ENCODE measurements around the gene FBXO34.
"Not testable (repeated sequence)": the region's sequence is repeated elsewhere in the genome, so short reads cannot be mapped to it uniquely, and the experiment has no call there.

Gene FBXO34

DNA sequence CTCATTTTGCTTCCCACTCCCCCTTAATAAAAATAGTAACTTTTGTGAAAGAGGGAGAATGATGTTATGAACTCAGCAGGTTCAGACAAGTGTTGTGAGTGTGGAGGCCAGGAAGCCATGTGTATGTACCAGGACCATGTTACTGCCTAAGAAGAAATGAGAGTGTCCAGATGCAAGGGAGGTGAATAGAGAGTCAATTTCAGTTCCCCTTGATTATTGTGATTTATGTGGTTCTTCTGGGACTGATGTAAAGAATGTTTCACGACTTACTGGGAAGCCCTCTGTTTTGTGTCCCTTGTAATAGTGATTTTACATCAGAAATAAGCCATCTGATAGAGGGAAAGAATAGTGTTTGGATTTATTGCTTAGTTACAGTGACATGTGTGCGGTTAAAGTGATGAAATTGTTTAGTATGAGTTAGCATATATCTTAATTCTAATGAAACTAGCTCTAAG is 32.5 kb downstream of the FBXO34 start:
- no peak overlapping the region for H2AFZ ChIP-seq (ENCODE audit: low read depth, low read length)
- H3K27me3 ChIP-seq (ENCODE audit: insufficient read depth, low read length): no peaks in the 10 kb centered on the region
- no peak overlapping the region for H3K4me3 ChIP-seq (ENCODE audit: low read length)
- peaks cover 1% of the 10 kb centered on the region for H3K9me3 ChIP-seq (ENCODE audit: low read length)
- peaks cover 6% of the 10 kb centered on the region for H3K4me1 ChIP-seq (ENCODE audit: insufficient read depth, low read length)
- peaks cover 3% of the 10 kb centered on the region for H3K36me3 ChIP-seq (ENCODE audit: insufficient read depth, low read length)

DNA sequence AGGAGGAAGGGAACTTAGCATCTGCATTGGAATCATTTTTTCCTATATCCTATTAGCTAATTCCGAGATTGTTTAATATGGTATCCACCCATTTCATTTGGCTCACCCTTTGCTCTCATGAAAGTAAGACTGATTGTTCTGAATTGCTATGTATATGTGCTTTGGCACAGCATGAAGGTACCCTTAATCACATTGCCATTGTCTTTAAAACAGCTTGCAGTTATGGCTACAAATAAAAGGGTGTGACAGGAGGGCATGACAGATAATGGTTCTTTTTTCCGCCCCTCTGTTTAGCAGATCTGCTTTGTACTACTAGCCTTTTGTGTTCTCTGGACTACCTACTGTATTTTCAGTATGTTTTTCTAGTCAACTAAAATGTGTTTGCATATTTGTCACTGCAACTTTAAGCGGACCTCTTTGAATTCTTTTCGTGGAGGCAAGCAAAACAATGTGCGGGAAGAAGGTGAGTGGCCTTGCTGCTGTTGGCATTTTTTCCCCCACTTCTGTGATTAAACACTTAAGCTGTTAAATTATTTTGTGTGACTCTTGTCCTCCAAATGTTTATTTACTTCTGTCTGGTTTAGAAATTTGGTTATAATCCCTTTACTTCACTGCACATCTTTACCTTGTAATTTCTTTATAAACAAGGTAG is 35.8 kb downstream of the FBXO34 start:
- H3K36me3 ChIP-seq (ENCODE audit: insufficient read depth, low read length): no peaks in the 10 kb centered on the region
- H3K4me1 ChIP-seq (ENCODE audit: insufficient read depth, low read length): peaks cover 6% of the 10 kb centered on the region
- no peak overlapping the region for H2AFZ ChIP-seq (ENCODE audit: low read depth, low read length)
- no peaks in the 10 kb centered on the region for H3K27me3 ChIP-seq (ENCODE audit: insufficient read depth, low read length)
- no peak overlapping the region for H3K4me3 ChIP-seq (ENCODE audit: low read length)
- H3K9me3 ChIP-seq (ENCODE audit: low read length): peaks cover 4% of the 10 kb centered on the region

DNA sequence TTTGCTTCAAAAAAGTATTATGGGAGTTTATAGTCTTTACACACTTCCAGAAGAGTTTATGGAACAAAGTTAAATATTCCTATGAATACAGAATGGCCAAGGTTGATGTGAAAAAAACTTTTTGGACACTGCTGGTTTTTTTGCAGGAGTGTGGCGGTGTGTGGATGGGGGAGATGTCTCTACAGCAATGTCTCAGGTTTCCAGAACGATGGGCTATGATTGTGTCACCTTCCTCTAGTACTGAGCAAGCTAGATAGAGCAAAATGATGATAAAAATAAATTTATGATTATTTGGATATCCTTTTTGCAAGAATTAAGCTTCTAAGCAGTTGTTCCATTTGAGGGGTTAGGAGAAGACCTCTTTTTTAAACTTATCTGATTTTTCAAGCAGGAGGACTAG is 37.9 kb downstream of the FBXO34 start:
- no peak overlapping the region for H3K4me3 ChIP-seq (ENCODE audit: low read length)
- peaks cover 16% of the 10 kb centered on the region for H3K9me3 ChIP-seq (ENCODE audit: low read length)
- no peaks in the 10 kb centered on the region for H3K4me1 ChIP-seq (ENCODE audit: insufficient read depth, low read length)
- no peaks in the 10 kb centered on the region for H3K36me3 ChIP-seq (ENCODE audit: insufficient read depth, low read length)
- H3K27me3 ChIP-seq (ENCODE audit: insufficient read depth, low read length): no peaks in the 10 kb centered on the region
- H2AFZ ChIP-seq (ENCODE audit: low read depth, low read length): no peak overlapping the region

DNA sequence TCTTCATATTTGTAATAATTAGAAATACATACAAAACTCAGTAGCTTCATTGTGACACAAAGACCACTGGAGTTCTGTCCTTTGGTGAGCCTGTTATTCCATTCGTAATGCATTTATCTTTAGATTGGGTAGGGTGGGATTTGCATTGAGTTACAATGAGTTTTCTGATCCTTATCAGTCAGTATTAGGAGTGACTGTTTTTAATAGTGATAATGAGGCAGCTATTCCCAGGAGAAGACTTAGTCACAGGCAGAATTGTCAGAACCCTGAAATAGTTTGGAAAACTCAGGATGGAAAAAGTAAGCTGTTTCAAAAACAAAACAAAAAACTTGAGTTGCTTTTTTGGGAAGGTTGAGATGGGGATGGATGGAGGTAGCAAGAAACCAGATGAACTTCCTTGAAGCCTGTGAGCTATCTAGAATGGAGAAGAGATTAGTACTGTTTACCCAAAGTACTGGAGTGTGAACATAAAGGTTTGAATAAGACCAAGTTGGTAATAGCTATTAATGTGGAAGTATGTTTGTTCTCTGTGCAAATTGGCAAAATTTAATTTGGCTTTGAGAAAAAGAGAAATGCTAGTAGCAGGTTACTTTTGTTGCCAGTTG is 38.6 kb downstream of the FBXO34 start:
- Histone ChIP-seq H3K36me3 (ENCODE audit: insufficient read depth, low read length) (no peaks in the 10 kb centered on the region), H3K9me3 (ENCODE audit: low read length) (peaks cover 17% of the 10 kb centered on the region), H3K27me3 (ENCODE audit: insufficient read depth, low read length) (no peaks in the 10 kb centered on the region), H3K4me1 (ENCODE audit: insufficient read depth, low read length) (no peaks in the 10 kb centered on the region), H3K4me3 (ENCODE audit: low read length) (no peak overlapping the region), H2AFZ (ENCODE audit: low read depth, low read length) (no peak overlapping the region)

DNA sequence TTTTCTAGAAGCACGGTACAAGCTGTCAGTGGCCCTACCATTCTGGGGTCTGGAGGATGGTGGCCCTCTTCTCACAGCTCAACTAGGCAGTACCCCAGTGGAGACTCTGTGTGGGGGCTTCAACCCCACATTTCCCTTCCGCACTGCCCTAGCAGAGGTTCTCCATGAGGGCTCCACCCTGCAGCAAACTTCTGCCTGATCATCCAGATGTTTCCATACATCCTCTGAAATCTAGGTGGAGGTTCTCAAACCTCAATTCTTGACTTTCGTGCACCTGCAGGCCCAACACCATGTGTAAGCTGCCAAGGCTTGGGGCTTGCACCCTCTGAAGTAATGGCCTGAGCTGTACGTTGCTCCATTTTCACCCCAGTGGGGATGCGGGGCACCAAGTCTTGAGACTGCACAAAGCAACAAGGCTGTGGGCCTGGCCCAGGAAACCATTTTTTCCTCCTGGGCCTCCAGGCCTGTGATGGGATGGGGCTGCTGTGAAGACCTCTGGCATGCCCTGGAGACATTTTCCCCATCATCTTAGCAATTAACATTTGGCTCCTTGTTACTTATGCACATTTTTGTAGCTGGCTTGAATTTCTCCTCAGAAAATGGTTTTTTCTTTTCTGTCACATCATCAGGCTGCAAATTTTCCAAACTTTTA is 41.3 kb downstream of the FBXO34 start:
- not testable (repeated sequence) for H2AFZ ChIP-seq (ENCODE audit: low read depth, low read length); H3K4me1 ChIP-seq (ENCODE audit: insufficient read depth, low read length); H3K27me3 ChIP-seq (ENCODE audit: insufficient read depth, low read length); H3K4me3 ChIP-seq (ENCODE audit: low read length); H3K36me3 ChIP-seq (ENCODE audit: insufficient read depth, low read length)
- peaks cover 17% of the 10 kb centered on the region for H3K9me3 ChIP-seq (ENCODE audit: low read length)

DNA sequence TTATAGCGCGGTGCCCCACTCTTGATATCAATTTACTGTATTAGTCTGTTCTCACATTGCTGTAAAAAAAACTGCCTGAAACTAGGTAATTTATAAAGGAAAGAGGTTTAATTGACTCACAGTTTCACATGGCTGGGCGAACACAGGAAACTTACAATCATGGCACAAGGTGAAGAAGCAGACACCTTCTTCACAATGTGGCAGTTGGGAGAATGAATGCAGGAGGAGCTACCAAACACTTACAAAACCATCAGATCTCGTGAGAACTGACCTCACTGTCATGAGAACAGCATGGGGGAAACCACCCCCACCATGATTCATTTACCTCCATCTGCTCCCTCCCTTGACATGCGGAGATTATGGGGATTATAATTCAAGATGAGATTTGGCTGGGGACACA is 42.3 kb downstream of the FBXO34 start:
- no peak overlapping the region for H3K4me3 ChIP-seq (ENCODE audit: low read length)
- H3K4me1 ChIP-seq (ENCODE audit: insufficient read depth, low read length): no peaks in the 10 kb centered on the region
- H3K36me3 ChIP-seq (ENCODE audit: insufficient read depth, low read length): peaks cover 6% of the 10 kb centered on the region
- peaks cover 17% of the 10 kb centered on the region for H3K9me3 ChIP-seq (ENCODE audit: low read length)
- no peak overlapping the region for H2AFZ ChIP-seq (ENCODE audit: low read depth, low read length)
- no peaks in the 10 kb centered on the region for H3K27me3 ChIP-seq (ENCODE audit: insufficient read depth, low read length)

DNA sequence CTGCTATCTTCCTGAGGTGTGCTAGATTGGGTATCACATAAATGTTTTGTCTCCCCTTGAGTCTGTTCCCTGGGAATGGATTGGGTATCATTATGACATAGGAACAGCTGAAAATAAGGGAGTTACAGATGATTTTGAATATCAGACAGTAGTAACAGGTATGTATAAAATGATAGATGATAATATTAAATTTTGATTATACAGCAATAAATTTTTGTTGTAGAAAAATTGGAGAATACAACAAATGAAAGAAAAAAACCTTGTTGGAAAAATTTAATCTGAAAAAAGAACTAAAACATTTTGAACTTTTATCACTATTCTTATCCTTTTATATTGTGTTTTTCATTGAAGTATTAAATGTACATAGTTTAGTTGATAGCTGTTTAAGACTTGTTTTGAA is 43.2 kb downstream of the FBXO34 start:
- Histone ChIP-seq H2AFZ (ENCODE audit: low read depth, low read length) (no peak overlapping the region), H3K36me3 (ENCODE audit: insufficient read depth, low read length) (peaks cover 9% of the 10 kb centered on the region), H3K4me1 (ENCODE audit: insufficient read depth, low read length) (no peaks in the 10 kb centered on the region), H3K9me3 (ENCODE audit: low read length) (peaks cover 17% of the 10 kb centered on the region), H3K4me3 (ENCODE audit: low read length) (no peak overlapping the region), H3K27me3 (ENCODE audit: insufficient read depth, low read length) (no peaks in the 10 kb centered on the region)

DNA sequence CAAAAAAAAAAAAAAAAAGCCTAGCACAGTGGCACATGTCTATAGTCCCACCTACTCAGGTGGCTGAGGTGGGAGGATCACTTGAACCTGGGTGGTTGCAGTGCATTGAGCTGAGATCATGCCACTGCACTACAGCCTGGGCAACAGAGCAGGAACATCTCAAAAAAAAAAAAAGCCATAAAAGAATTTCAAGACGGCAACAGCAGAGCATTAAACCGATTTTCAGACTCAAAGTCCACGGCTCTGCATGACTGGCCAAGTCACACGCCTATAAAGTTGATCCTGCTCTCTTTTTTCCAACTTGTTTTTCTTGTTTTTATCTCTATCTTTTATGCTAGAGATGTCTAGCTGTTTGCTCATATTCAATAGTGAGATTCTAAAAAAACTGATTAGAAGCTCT is 45.3 kb downstream of the FBXO34 start:
- Histone ChIP-seq H3K36me3 (ENCODE audit: insufficient read depth, low read length) (peaks cover 9% of the 10 kb centered on the region), H3K4me1 (ENCODE audit: insufficient read depth, low read length) (no peaks in the 10 kb centered on the region), H3K27me3 (ENCODE audit: insufficient read depth, low read length) (no peaks in the 10 kb centered on the region), H3K9me3 (ENCODE audit: low read length) (peaks cover 18% of the 10 kb centered on the region), H2AFZ (ENCODE audit: low read depth, low read length) (no peak overlapping the region), H3K4me3 (ENCODE audit: low read length) (no peak overlapping the region)

DNA sequence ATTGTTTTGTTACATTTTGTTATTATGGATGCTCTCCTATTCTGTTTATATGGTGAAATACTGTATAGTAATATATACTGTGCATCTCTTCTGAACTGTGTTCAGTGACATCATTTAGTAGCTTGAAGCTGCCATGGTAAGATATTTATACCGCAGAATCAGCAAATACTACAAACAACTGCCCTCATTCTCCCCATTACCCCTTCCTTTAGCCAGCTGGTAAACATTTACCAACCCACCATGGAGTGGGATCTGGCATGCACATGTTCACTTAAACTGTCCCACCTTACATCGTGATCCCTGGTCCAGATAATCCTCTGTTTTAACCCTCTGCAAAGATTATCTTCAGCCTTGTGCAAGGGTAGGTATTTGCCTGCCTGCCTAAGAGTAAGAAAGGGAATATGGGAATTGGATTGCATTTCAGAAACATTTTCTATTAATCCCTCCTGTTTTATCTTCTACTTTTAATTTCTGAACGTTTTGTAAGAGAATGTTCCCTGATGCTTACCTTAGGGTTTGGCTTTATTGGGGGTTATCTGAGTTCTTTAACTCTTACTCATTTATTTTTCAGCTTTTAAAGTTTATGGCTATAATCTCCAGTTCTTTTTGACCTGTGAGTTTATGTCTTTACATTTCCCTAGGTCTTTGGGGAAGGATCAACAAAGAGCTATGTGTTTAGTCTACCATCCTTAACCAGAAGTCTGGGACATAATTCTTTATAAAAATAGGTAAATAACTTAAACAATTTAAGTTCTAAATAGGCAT is 46.5 kb downstream of the FBXO34 start:
- Histone ChIP-seq H3K27me3 (ENCODE audit: insufficient read depth, low read length) (no peaks in the 10 kb centered on the region), H3K4me1 (ENCODE audit: insufficient read depth, low read length) (no peaks in the 10 kb centered on the region), H3K9me3 (ENCODE audit: low read length) (peaks cover 10% of the 10 kb centered on the region), H2AFZ (ENCODE audit: low read depth, low read length) (no peak overlapping the region), H3K4me3 (ENCODE audit: low read length) (no peak overlapping the region), H3K36me3 (ENCODE audit: insufficient read depth, low read length) (peaks cover 9% of the 10 kb centered on the region)

DNA sequence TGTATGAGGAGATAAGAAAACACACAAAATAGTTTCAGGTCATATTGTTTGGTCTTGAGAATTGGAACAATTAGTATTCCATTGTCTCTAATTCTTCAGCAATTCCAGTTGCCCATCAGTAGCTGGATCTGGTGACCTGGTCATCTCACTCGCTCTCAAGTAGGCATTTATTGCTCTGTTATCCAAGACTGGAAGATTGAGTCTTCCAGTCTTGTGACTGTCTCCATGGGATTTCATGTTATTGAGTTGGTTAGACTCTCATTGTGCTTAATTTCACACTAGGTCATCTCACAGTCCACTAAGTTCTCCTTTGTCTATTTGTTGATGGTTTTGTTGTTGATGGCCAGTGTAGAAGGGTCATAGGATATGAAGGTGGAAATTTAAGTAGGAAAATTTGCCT is 47.5 kb downstream of the FBXO34 start:
- Histone ChIP-seq H3K4me1 (ENCODE audit: insufficient read depth, low read length) (peaks cover 3% of the 10 kb centered on the region), H3K27me3 (ENCODE audit: insufficient read depth, low read length) (no peaks in the 10 kb centered on the region), H3K36me3 (ENCODE audit: insufficient read depth, low read length) (peaks cover 9% of the 10 kb centered on the region), H3K9me3 (ENCODE audit: low read length) (peaks cover 6% of the 10 kb centered on the region), H3K4me3 (ENCODE audit: low read length) (no peak overlapping the region), H2AFZ (ENCODE audit: low read depth, low read length) (no peak overlapping the region)

DNA sequence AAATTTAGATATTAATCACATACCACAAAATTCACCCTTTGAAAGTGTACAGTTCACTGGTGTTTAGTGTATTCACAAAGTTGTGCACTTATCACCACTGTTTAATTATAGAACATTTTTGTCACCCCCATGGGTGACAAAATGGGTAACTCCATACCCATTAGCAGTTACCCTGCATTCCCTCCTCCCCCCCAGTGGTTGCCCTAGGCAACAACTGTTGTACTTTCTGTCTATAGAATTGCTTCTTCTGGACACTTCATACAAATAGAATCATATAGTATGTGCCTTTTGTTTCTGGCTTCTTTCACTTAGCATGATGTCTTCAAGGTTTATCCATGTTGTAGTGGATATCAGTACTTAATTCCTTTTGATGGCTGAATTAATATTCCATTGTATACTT is 52.7 kb downstream of the FBXO34 start:
- peaks cover 6% of the 10 kb centered on the region for H3K9me3 ChIP-seq (ENCODE audit: low read length)
- no peaks in the 10 kb centered on the region for H3K27me3 ChIP-seq (ENCODE audit: insufficient read depth, low read length)
- peaks cover 9% of the 10 kb centered on the region for H3K4me1 ChIP-seq (ENCODE audit: insufficient read depth, low read length)
- H3K36me3 ChIP-seq (ENCODE audit: insufficient read depth, low read length): peaks cover under 1% of the 10 kb centered on the region
- no peak overlapping the region for H3K4me3 ChIP-seq (ENCODE audit: low read length)
- H2AFZ ChIP-seq (ENCODE audit: low read depth, low read length): no peak overlapping the region

DNA sequence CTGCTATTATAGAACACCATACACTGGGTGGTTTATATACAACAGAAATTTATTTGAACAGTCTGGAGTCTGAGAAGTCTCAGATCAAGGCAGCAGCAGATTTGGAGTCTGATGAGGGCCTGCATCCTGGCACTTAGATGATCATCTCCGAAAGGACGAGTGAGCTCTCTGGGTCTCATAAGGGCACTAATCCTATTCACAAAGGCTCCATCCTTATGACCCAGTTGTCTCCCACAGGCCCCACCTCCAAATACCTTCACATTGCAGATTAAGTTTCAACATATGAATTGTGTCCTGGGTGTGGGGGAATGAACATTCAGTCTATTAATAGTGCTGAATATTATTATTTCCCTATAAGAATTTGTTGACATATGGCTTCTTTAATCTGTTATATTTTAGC is 53.6 kb downstream of the FBXO34 start:
- no peaks in the 10 kb centered on the region for H3K27me3 ChIP-seq (ENCODE audit: insufficient read depth, low read length)
- no peak overlapping the region for H2AFZ ChIP-seq (ENCODE audit: low read depth, low read length)
- no peaks in the 10 kb centered on the region for H3K36me3 ChIP-seq (ENCODE audit: insufficient read depth, low read length)
- H3K9me3 ChIP-seq (ENCODE audit: low read length): peaks cover 5% of the 10 kb centered on the region
- H3K4me3 ChIP-seq (ENCODE audit: low read length): no peak overlapping the region
- peaks cover 9% of the 10 kb centered on the region for H3K4me1 ChIP-seq (ENCODE audit: insufficient read depth, low read length)

DNA sequence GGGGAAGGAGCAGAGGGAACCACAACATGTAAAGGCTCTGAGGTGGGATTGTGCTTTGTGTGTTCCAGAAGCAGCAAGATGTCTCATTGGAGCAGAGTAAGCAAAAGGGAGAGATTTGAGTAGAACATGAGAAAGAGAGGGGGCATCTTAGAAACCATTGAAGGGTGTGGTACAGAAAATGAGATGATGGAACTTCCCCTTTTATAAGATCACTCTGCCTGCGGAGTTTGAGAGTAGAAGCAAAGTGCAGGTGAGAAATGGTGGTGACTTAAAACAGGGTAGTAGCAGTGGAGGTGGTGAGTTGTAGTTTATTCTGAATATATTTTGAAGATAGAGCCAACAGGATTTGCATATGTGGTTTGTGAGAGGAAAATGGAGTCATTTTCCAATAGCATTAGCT is 56.0 kb downstream of the FBXO34 start:
- H3K36me3 ChIP-seq (ENCODE audit: insufficient read depth, low read length): no peaks in the 10 kb centered on the region
- no peak overlapping the region for H2AFZ ChIP-seq (ENCODE audit: low read depth, low read length)
- peaks cover 2% of the 10 kb centered on the region for H3K9me3 ChIP-seq (ENCODE audit: low read length)
- H3K4me3 ChIP-seq (ENCODE audit: low read length): no peak overlapping the region
- no peaks in the 10 kb centered on the region for H3K27me3 ChIP-seq (ENCODE audit: insufficient read depth, low read length)
- peaks cover 9% of the 10 kb centered on the region for H3K4me1 ChIP-seq (ENCODE audit: insufficient read depth, low read length)

Data from neuron (in vitro differentiated cells).